Measurements from ENCODE around the gene ADAMTS2. TPM values are rescaled to one million over a fixed set of nuclear protein-coding genes. Genes with fewer than 3 reads are reported as not detected.

Gene ADAMTS2
- total RNA-seq, 2 experiments from 2014 or later, result not detected

DNA sequence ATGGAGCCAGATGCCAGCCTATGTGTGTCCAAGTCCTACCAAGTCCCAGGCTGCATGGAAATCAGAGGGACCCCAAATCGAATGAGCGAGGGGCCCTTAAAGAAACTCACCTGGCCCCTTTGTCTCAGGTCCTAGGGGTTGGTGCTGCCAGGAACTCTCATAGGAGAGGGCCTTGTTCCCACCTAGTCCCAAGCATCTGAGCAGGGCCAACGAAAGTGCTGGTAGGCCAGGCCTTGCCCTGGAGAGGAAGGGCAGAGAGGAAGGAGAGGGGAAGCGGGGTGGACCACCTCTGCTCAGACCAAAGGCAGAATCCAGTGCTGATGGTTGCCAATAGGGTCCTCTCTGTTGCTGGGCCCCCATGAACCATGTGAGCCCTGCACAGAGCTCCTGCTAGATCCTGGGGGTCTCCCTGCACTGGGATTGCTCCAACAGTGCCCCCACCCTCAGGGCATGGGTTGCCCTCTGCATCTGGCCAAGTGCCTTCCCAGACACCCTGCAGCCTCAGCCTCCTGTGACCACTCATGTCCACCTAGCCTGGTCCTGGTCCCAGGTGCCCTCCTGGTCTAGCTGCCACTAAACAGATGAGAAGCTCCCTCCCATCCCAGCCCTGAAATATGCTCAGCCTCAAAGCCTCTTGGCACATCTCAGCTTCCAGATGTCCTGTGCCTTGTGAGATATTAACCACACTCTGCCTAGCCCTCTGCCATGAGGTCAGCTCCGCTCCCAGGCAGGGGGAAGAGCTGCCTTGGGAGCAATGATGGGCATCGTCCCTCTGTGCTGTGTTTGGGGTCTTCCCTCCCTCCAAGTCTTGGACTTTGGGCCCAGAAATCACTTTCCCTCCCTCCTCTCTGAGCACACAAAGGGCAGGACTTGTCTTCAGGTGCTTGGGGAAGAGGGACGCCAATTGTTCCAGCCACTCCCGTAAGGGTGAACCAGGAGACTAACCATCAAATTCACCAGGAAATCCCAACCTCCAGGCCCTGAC is 109.6 kb downstream of the ADAMTS2 start:
- no peak for DNase-seq
- peaks cover 4% of the 10 kb centered on the region for H3K9me3 Mint-ChIP-seq
- no peaks in the 10 kb centered on the region for H3K4me1 Mint-ChIP-seq (ENCODE audit: low read depth)
- no peaks in the 10 kb centered on the region for H3K36me3 Mint-ChIP-seq (ENCODE audit: low read depth)
- no peak overlapping the region for H3K27ac Mint-ChIP-seq
- intact Hi-C loops (cut with micrococcal nuclease), result no loop called here
- H3K27me3 Mint-ChIP-seq (ENCODE audit: low read depth), result peaks cover 12% of the 10 kb centered on the region
- no peak overlapping the region for H3K4me3 Mint-ChIP-seq
- CTCF ChIA-PET, result no interaction called here

DNA sequence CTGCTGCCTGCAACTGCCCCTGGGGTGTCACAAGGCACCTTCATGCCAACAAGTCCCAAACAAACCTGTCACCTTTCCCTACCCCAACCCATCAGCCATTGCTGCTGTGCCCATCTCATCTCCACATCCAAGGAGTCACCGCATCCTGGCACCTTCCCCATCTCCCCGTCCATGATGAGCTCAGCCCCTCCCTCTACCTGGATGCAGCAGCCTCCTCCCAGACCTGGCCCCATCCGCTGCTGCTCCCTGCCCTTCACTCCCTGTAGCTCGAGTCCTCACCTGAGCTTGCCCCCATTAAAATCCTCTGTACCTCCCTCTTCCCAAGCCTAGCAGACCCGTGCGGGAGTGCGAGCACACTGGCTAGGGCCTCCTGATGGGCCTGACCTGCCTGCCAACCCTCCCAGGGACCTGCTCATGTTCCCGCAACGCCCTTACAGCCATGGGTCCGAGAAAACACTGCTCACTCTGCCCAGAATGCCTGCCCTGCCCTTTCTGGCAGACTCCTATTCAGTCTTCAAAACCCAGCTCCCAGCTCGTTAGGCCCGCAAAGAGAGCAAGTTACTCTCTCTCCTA is 110.6 kb downstream of the ADAMTS2 start:
- no peaks in the 10 kb centered on the region for H3K4me1 Mint-ChIP-seq (ENCODE audit: low read depth)
- DNase-seq, result no peak
- peaks cover 5% of the 10 kb centered on the region for H3K27me3 Mint-ChIP-seq (ENCODE audit: low read depth)
- H3K9me3 Mint-ChIP-seq, result peaks cover 4% of the 10 kb centered on the region
- H3K4me3 Mint-ChIP-seq, result no peak overlapping the region
- no peaks in the 10 kb centered on the region for H3K36me3 Mint-ChIP-seq (ENCODE audit: low read depth)
- CTCF ChIA-PET, result no interaction called here
- intact Hi-C loops (cut with micrococcal nuclease), result no loop called here
- H3K27ac Mint-ChIP-seq, result no peak overlapping the region

DNA sequence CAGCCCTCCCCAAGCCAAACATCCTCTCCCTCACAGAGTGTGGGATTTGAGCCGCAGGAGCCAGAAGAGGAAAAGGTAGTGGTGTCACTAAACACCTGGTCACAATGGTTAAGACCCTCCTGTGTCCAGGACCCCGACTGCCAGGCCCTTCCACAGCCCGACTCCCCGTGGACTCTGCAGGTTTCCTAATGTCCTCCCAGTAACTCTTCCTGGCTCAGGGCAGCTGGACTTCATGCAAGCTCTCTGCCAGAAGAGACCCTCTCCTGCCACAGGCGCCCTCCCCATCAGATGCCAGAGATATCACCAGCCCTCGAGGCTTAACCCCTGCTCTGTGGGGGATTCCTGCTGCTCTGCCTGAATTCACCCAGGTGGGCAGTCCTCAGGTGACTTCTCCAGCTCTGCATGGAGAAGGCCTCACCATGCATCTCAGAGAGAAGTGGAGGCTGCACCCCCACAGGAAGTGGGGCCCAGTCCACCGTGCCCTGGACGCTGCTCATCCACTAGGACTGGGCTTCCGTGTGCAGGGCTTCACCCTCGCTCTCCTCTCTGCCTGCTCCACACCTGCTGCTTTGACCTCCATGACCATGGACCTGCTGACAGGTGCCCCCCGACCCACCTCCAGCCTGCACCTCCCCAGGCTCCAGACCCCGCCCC is 111.2 kb downstream of the ADAMTS2 start:
- no peak overlapping the region for H3K27ac Mint-ChIP-seq
- H3K4me3 Mint-ChIP-seq, result no peak overlapping the region
- no peak for DNase-seq
- CTCF ChIA-PET, result no interaction called here
- H3K9me3 Mint-ChIP-seq, result peaks cover 4% of the 10 kb centered on the region
- H3K27me3 Mint-ChIP-seq (ENCODE audit: low read depth), result peaks cover 1% of the 10 kb centered on the region
- no peaks in the 10 kb centered on the region for H3K36me3 Mint-ChIP-seq (ENCODE audit: low read depth)
- H3K4me1 Mint-ChIP-seq (ENCODE audit: low read depth), result no peaks in the 10 kb centered on the region
- intact Hi-C loops (cut with micrococcal nuclease), result no loop called here

DNA sequence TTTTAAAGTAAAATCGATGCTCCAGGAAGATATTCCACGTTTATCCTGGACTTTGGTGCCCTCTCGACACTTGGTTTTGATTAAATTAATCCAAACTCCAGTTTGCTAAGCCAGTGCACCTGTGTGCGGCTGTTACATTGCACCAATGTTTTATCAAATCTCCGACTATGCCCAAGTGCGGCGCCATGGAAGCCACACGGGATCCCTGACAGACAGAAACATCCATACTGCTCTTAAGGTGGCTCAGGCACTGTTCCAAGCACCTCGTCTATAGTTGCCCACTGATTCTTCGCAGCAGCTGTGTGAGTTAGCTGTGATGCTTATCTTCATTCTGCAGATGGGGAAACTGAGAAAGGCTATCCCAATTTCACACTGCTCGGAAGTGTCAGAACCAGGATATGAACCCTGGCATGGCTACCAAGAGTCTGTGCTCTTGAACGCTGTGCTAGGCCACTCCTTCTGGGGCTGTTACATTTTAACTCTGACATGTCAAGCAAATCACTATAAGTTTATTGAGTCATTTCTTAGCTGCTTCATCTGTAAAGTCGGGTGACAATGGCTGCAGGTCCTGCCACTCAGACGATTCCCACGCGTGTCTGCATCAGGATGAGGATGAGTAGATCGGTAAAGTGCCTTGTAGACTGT is 113.0 kb downstream of the ADAMTS2 start:
- DNase-seq, result no peak
- Mint-ChIP-seq H3K27ac (no peak overlapping the region), H3K4me1 (ENCODE audit: low read depth) (no peaks in the 10 kb centered on the region), H3K27me3 (ENCODE audit: low read depth) (no peaks in the 10 kb centered on the region), H3K36me3 (ENCODE audit: low read depth) (no peaks in the 10 kb centered on the region), H3K4me3 (no peak overlapping the region), H3K9me3 (peaks cover 4% of the 10 kb centered on the region)
- intact Hi-C loops (cut with micrococcal nuclease), result no loop called here
- CTCF ChIA-PET, result no interaction called here

DNA sequence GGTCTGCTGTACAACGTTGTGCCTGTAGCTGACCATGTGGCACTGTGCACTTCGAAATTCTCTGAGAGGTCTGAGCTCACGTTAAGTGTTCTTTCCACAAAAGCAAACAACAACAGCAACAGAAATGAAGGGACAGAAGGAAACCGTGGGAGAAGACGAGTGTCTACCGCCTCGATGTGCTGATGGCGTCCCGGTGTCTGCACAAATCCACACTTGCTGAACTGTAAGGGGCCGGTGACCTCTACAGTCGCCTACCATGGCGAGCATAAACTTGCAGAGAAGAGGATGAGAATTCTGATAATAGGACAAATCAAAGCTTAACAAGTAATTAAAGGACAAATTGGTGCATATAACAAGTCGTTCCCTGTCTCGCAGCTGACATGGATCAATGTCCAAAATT is 114.0 kb downstream of the ADAMTS2 start:
- Mint-ChIP-seq H3K27ac (no peak overlapping the region), H3K27me3 (ENCODE audit: low read depth) (no peaks in the 10 kb centered on the region), H3K9me3 (peaks cover 4% of the 10 kb centered on the region), H3K4me1 (ENCODE audit: low read depth) (no peaks in the 10 kb centered on the region), H3K4me3 (no peak overlapping the region), H3K36me3 (ENCODE audit: low read depth) (no peaks in the 10 kb centered on the region)
- no peak for DNase-seq
- intact Hi-C loops (cut with micrococcal nuclease), result no loop called here
- CTCF ChIA-PET, result no interaction called here

DNA sequence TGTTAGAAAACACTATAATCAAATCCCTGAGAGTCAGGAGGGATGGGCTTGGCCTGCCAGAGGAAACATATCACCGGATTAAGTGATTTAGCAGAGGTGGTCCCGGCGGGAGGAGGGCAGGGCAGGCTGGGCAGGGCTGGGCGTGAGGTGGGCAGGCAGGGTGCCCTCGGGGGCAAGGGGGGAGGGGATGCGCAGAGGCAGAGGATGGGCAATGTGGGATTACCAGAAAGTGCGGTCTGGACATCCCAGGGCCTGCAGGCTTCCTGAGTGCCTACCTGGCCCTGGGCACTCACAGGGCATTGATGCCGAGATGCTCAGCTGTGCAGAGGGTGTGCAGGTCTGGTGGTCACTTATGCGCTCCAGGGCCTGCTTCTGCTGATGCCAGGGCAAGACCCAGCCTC is 115.2 kb downstream of the ADAMTS2 start:
- intact Hi-C loops (cut with micrococcal nuclease), result no loop called here
- Mint-ChIP-seq H3K36me3 (ENCODE audit: low read depth) (no peaks in the 10 kb centered on the region), H3K27me3 (ENCODE audit: low read depth) (no peaks in the 10 kb centered on the region), H3K27ac (no peak overlapping the region), H3K4me3 (no peak overlapping the region), H3K4me1 (ENCODE audit: low read depth) (no peaks in the 10 kb centered on the region), H3K9me3 (peaks cover under 1% of the 10 kb centered on the region)
- CTCF ChIA-PET, result no interaction called here
- DNase-seq, result no peak

DNA sequence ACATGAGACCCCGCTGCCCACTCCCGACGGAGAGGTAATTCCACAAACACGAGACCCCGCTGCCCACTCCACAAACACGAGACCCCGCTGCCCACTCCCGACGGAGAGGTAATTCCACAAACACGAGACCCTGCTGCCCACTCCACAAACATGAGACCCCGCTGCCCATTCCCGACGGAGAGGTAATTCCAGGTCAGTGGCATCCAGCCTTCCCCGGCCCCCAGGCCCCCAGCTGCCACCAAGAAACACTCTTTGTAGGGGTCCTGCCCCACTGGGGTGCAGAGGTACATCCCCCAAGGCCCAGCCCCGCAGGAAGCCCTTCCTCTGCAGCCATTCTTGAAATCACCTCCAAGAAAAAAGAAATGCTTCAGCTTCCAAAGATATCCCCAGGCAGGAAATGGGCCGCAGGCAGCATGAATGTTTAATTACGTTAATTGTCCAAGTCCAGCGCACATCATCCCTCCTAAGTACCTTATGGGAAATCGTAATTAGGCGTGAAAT is 115.9 kb downstream of the ADAMTS2 start:
- intact Hi-C loops (cut with micrococcal nuclease), result no loop called here
- CTCF ChIA-PET, result no interaction called here
- no peaks in the 10 kb centered on the region for H3K27me3 Mint-ChIP-seq (ENCODE audit: low read depth)
- no peaks in the 10 kb centered on the region for H3K36me3 Mint-ChIP-seq (ENCODE audit: low read depth)
- no peak overlapping the region for H3K4me3 Mint-ChIP-seq
- no peak for DNase-seq
- H3K27ac Mint-ChIP-seq, result no peak overlapping the region
- no peaks in the 10 kb centered on the region for H3K4me1 Mint-ChIP-seq (ENCODE audit: low read depth)
- peaks cover 7% of the 10 kb centered on the region for H3K9me3 Mint-ChIP-seq

DNA sequence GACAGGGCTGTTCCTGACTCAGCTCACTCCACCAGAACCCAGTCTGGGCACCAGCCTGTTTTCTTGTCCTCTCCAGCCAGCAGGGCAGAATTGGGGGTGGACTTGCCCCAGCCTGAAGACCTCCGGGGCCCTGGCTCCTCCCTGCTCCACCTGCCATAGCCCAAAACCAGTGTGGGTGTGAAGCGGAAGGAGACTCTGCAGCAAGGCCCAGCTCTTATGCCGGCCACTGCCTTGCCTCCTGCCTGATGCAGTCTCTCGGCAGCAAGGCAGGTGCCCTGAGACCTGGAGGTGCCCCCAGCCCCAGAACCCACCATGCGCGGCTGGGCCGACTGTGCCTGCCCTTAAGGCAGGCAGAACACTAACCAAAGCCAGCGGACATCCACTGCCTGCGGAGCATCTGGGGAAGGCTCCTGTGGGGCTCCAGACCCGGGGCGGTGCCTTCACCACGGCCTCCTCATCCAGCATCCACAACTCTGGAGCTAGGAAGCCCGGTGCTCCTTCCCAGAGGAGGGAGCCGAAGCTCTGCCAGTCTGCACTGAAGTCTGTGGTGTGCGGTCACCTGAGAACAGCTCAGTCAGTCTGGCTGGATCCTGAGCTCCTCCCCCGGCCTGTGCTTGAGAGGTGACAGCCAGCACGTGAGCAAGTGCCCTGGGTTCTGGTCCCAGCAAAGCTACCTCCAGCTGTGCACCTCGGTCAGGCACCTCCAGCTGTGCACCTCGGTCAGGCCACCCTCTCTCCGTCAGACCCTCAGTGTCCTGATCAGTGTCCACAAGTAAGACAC is 116.7 kb downstream of the ADAMTS2 start:
- no peaks in the 10 kb centered on the region for H3K36me3 Mint-ChIP-seq (ENCODE audit: low read depth)
- peaks cover 14% of the 10 kb centered on the region for H3K9me3 Mint-ChIP-seq
- no peak overlapping the region for H3K27ac Mint-ChIP-seq
- intact Hi-C loops (cut with micrococcal nuclease), result no loop called here
- H3K4me3 Mint-ChIP-seq, result no peak overlapping the region
- H3K27me3 Mint-ChIP-seq (ENCODE audit: low read depth), result no peaks in the 10 kb centered on the region
- no peak for DNase-seq
- CTCF ChIA-PET, result no interaction called here
- no peaks in the 10 kb centered on the region for H3K4me1 Mint-ChIP-seq (ENCODE audit: low read depth)

DNA sequence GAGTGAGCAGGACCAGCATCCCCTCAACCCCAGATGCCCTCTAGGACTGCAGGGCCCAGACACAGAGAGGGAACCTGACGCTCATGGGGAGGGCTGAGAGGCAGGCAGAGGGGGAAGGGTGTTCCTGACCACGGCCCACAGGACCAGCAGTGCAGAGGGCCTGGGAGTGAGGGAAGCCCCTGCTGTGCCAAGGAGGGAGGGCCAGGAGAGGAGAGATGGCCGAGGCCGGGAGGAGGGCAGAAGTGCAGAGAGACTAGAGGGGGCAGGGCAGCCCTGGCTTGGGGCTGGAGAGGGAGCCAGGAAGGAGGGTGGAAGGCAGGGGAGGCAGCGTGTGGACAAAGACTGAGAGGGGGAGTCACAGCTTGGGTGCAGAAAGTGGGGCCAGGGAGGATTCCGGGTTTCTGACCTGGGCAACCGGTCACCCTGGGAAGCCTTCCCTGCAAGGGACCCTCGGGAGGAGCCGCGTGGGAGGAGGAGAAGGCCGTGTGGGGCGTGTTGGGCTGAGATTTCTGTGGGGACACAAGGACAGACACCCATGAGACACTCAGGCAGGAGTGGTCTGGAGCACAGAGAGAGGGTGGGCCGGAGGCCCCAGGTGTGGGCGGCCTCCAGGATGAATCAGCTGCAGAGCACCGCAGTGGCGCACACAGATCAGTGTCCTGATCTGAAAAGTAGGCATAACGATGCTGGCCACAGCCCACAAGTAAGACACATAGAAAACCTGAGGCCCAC is 117.5 kb downstream of the ADAMTS2 start:
- CTCF ChIA-PET, result no interaction called here
- Mint-ChIP-seq H3K36me3 (ENCODE audit: low read depth) (no peaks in the 10 kb centered on the region), H3K9me3 (peaks cover 20% of the 10 kb centered on the region), H3K4me3 (no peak overlapping the region), H3K4me1 (ENCODE audit: low read depth) (no peaks in the 10 kb centered on the region), H3K27ac (no peak overlapping the region), H3K27me3 (ENCODE audit: low read depth) (no peaks in the 10 kb centered on the region)
- DNase-seq, result no peak
- intact Hi-C loops (cut with micrococcal nuclease), result no loop called here

DNA sequence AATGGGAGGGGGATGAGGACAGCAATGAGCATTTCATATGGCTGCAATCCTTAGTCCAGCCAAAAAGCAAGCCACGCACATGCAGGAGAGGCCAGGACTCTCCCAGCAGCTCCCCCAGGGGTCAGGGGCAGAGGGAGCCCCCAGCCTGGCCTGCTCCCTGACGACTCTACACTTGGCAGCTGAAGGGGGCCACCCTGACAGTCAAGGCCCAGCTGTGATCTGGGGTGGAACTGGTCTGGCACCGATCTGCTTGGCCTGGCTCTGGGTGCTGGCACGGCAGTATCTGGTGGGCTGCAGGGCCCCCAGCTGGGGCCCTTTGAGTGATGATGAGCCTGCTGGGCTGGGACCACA is 118.1 kb downstream of the ADAMTS2 start:
- no peaks in the 10 kb centered on the region for H3K36me3 Mint-ChIP-seq (ENCODE audit: low read depth)
- H3K27ac Mint-ChIP-seq, result no peak overlapping the region
- no peaks in the 10 kb centered on the region for H3K4me1 Mint-ChIP-seq (ENCODE audit: low read depth)
- peaks cover 20% of the 10 kb centered on the region for H3K9me3 Mint-ChIP-seq
- H3K4me3 Mint-ChIP-seq, result no peak overlapping the region
- intact Hi-C loops (cut with micrococcal nuclease), result no loop called here
- CTCF ChIA-PET, result no interaction called here
- H3K27me3 Mint-ChIP-seq (ENCODE audit: low read depth), result no peaks in the 10 kb centered on the region
- DNase-seq, result no peak

DNA sequence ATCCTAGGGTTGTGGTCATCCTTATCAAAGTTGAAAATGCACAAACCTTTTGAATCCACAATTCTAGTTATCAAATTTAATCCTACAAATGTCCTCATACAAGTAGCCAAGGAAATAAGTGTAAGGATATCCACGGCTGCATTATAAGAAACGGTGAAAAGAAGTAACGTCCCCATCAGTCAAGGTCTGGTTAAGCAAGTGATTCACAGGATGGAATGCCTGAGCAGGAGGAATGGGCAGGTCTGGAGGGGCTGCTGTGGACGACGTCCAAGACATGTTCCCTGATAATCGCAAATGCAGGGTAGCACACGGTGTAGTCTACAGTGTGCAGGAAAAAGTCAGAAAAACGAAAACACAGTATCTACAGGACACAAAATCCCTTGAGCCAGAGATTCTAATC is 118.6 kb downstream of the ADAMTS2 start:
- H3K4me1 Mint-ChIP-seq (ENCODE audit: low read depth), result no peaks in the 10 kb centered on the region
- intact Hi-C loops (cut with micrococcal nuclease), result no loop called here
- no peaks in the 10 kb centered on the region for H3K36me3 Mint-ChIP-seq (ENCODE audit: low read depth)
- H3K27me3 Mint-ChIP-seq (ENCODE audit: low read depth), result no peaks in the 10 kb centered on the region
- H3K27ac Mint-ChIP-seq, result no peak overlapping the region
- CTCF ChIA-PET, result no interaction called here
- DNase-seq, result no peak
- H3K9me3 Mint-ChIP-seq, result peaks cover 20% of the 10 kb centered on the region
- H3K4me3 Mint-ChIP-seq, result no peak overlapping the region

Data from activated naive CD4-positive, alpha-beta T cell treated with anti-CD3 and anti-CD28 coated beads for 36 hours (primary cell).